ENCODE data around the gene FDXACB1. TPM values are rescaled to one million over a fixed set of nuclear protein-coding genes. Genes with fewer than 3 reads are reported as not detected.

Gene FDXACB1
- total RNA-seq, 1 experiment from 2014 or later: 2.8 TPM

GRCh38 chr11:111834432-111835163 lies 44.4 kb downstream of the FDXACB1 start:
- Histone ChIP-seq H3K4me1 (ENCODE audit: insufficient read depth, low read length) (no peaks in the 10 kb centered on the region), H3K27me3 (ENCODE audit: insufficient read depth, low read length) (no peaks in the 10 kb centered on the region), H2BK12ac (ENCODE audit: insufficient read length, low read depth, low read length) (no peak overlapping the region), H3K9me3 (ENCODE audit: control insufficient read depth, low read depth, low read length) (no peaks in the 10 kb centered on the region), H4K20me1 (ENCODE audit: control insufficient read depth, insufficient read depth, insufficient read length) (no peaks in the 10 kb centered on the region), H2BK20ac (ENCODE audit: low read depth, low read length, poor library complexity, severe bottlenecking) (no peak overlapping the region), H3K56ac (ENCODE audit: insufficient read length, low read depth, low read length) (no peak overlapping the region), H2AK5ac (ENCODE audit: insufficient read length, low read length) (no peak overlapping the region), H4K91ac (ENCODE audit: insufficient read length, low read depth, low read length) (no peak overlapping the region), H3K14ac (ENCODE audit: insufficient read depth, low read length) (no peak overlapping the region), H3K23ac (ENCODE audit: insufficient read length, low read depth, low read length) (no peak overlapping the region), H3K9ac (ENCODE audit: extremely low read depth, insufficient read length, low read length) (no peak overlapping the region), H2BK120ac (ENCODE audit: low read depth, low read length, poor library complexity, severe bottlenecking) (no peak overlapping the region), H4K8ac (replicated peaks; ENCODE audit: insufficient read length, low read depth, low read length) (no peak overlapping the region), H3K27ac (ENCODE audit: insufficient read length, low read depth, low read length) (no peak overlapping the region), H3T11ph (ENCODE audit: low read length) (no peak overlapping the region), H2BK5ac (ENCODE audit: insufficient read length, low read length) (no peak overlapping the region), H4K5ac (ENCODE audit: insufficient read length, low read depth, low read length) (no peak overlapping the region), H2BK15ac (ENCODE audit: low read depth, low read length) (no peak overlapping the region), H3K18ac (ENCODE audit: insufficient read length, low read depth, low read length) (no peak overlapping the region), H3K79me2 (ENCODE audit: insufficient read depth, low read length) (no peaks in the 10 kb centered on the region), H3K4ac (ENCODE audit: low read depth, low read length) (no peak overlapping the region), H2AFZ (ENCODE audit: low read length) (no peak overlapping the region), H3K23me2 (ENCODE audit: insufficient read length, low read depth, low read length, poor library complexity, severe bottlenecking) (no peaks in the 10 kb centered on the region), H3K4me2 (ENCODE audit: insufficient read depth, insufficient read length, low read length) (no peak overlapping the region), H3K79me1 (ENCODE audit: insufficient read depth, low read depth, low read length, poor library complexity, severe bottlenecking) (no peaks in the 10 kb centered on the region)
- no peak for DNase-seq
- TF ChIP-seq CTCF (conservative IDR thresholded peaks at IDR 0.05): no peak
- no peak overlapping the region for H3K4me3 Mint-ChIP-seq
- no peaks in the 10 kb centered on the region for H3K9me3 Mint-ChIP-seq
- whole genome bisulfite sequencing (ENCODE audit: extremely low coverage, insufficient read length, low lambda C conversion rate): 100% methylated on average over 1 of the region's 3 CpGs
- H3K4me1 Mint-ChIP-seq: peaks cover 0 to 3% of the 10 kb centered on the region in 2 experiments; a peak in 3 of 4 replicates
- peak overlapping the region in 2 of 3 experiments; percentile 3 to 35; a peak in 2 of 7 replicates for H3K27ac Mint-ChIP-seq
- no peaks in the 10 kb centered on the region for H3K27me3 Mint-ChIP-seq (ENCODE audit: low read depth)
- H3K36me3 Mint-ChIP-seq (ENCODE audit: insufficient read depth in 1 of 3, low read depth in 3 of 3): peaks cover 0 to 17% (median 4%) of the 10 kb centered on the region in 3 experiments; a peak in 3 of 7 replicates
